ENCODE measurements around the gene TIAL1.
"Not testable (repeated sequence)": the region's sequence is repeated elsewhere in the genome, so short reads cannot be mapped to it uniquely, and the experiment has no call there.

The TIAL1 gene, protein sequence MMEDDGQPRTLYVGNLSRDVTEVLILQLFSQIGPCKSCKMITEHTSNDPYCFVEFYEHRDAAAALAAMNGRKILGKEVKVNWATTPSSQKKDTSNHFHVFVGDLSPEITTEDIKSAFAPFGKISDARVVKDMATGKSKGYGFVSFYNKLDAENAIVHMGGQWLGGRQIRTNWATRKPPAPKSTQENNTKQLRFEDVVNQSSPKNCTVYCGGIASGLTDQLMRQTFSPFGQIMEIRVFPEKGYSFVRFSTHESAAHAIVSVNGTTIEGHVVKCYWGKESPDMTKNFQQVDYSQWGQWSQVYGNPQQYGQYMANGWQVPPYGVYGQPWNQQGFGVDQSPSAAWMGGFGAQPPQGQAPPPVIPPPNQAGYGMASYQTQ

DNA sequence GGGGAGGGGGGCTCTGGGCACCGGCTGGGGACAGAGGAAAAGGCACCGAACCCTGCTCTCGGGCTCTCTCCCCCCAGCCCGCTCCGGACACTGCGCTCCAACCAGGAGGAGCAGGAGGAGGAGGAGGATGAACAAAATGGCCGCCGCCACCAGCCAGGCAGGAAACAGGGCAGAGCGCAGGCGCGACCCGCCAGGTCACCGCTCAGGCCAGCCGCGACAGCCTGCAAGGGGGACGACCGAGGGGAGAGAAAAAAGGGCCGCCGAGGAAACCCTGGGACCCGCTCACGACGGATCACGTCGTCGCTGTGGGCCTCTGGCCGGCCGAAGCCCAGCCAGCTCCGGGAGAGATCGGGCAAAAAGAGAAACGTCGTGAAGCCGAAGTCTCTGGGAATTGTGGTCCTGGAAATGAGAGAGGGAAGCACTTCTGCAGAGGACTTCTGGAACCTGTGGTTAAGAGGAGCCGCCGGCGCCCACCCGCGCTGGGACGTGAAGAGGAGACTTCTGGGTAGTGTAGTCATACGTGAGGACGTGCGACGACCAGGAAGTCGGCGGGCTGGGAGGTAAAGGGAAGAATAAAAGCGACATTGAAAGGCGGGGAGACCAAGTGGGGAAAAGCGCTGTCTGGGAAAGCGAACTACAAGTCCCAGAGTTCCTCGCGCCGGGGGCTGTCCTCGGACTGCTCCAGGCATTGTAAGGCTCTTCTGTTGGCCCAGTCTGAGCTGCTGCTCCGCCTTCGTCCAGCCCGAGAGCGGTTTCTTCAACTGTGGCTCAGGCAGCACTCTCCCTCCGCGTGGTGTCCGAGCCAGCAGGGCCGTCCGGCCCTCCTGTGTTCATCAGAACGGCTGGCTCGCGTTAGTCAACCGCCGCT lies at the start of gene TIAL1:
TSS of gene TIAL1 (minus strand) at position 428 of the 868 bp plus-strand sequence. CDS start 499 bp downstream, outside the sequence.
- peak; percentile 100 for FAIRE-seq

DNA sequence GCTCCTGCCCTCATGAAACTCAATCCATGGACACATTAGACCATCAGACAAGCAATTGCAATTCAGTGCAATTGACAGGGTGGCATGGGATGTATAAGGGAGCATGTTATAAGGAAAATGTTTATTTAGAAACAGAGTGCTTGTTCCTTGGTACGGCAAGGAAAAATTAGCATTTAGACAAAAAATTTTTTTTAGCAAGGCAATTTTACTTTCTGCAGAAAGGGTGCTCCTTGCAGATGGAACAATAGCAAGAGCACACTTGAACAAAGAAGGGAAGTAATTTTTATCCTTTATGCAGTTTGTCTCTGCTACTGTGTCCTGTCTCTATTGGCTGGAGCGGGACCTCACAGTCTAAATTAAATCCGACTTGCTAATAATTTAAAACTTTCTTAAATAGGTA lies 48.2 kb upstream of the TIAL1 start:
- FAIRE-seq (no peak), DNase-seq (ENCODE audit: extremely low spot score, insufficient read length, low read depth) (no peak)

More for the DNA sequence above, at the start of gene TIAL1:
- DNase-seq (ENCODE audit: extremely low spot score, insufficient read length, low read depth) = peak; percentile 78

DNA sequence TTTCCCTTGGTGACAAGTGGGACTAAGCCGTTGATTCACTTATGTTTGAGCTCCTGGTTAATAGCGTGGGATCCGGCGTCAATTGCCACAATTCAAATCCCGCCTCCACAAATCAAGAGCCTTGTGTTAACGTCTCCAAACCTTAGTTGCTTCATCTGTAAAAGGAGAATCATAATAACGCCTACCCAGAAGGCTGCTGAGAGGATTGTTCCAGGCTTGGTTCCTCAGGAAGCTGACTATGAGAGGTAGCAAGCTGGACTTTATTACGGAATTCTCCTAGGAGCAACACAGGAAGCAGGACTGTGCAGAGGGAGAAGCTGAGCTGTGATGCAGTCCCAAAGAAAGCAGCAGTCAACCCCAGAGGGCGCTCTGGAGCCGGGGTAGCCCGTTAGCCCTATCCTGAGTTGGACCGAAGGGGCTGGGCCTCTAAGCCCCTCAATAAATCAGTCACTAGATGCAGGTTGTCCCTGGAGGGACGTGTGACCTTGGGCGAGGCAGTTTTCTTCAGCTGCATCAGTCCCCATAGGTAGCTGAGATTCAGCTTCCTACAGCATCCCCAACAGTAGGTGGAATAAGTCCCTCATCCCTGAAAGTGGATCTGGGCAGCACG lies 47.5 kb upstream of the TIAL1 start:
- no peak for DNase-seq (ENCODE audit: extremely low spot score, insufficient read length, low read depth)
- no peak for FAIRE-seq

DNA sequence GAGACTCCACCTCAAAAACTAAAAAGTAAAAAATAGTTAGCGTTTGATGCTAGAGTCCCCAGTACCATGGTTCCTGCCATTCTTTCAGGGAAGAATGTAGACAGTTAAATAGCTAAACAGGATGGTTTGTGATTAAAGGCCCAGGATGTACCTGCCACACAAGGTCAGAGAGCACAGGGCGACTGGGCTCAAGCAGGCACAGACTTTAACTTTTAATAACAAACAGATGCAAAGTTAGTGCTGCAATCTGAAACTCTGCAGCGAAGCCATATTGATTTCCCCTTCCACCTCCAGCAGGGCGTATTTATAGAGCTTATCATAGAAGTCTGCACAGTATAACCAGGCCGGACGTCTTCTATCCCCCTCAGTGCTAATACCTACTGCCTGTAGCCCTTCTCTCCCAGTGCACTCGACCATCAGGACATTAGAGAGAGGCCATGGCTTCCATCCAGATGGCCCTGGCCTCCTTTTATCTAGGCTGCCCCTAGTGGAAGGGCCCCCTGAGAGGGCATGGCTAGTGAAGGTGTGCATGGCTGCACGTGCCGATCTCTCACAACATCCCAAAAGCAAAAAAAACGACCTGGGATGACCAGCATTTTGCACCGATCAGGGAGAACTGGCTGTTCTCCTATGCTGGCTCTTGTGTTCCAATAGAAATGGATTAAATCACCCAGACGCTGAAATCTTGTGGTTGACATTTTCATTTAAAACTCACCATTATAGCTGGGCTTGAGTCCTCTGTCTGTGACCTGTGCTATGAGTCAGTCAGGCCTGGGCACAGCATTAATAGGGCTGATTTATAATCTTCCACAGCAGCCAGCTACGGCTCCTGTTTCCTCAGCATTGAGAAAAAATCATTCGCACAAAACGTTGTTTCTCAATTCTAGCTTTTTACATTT lies 46.8 kb upstream of the TIAL1 start:
- DNase-seq (ENCODE audit: extremely low spot score, insufficient read length, low read depth) (no peak), FAIRE-seq (no peak)

DNA sequence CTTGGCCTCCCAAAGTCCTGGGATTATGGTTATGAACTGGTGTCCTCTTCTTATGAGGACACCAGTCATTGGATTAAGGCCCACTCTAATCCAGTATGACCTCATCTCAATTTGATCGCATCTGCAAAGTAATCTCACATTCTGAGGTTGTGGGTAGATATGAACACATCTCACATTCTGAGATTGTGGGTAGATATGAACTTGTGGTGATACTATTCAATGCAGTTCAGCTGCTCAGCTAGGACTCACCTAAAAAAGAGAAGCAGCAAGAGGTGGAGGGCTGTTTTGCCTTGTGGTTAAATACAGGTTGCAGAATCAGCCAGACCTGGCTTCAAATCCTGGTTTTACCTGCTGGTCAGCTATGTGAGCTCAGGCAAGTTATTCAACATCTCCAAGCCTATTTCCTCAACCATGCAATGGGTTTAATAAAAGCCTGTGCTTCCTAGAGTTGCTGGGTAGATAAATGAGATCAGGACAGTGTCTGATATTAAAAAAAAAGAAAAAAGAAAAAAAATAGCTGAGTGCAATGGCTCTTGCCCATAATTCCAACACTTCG lies 45.9 kb upstream of the TIAL1 start:
- FAIRE-seq = no peak
- DNase-seq (ENCODE audit: extremely low spot score, insufficient read length, low read depth) = no peak

DNA sequence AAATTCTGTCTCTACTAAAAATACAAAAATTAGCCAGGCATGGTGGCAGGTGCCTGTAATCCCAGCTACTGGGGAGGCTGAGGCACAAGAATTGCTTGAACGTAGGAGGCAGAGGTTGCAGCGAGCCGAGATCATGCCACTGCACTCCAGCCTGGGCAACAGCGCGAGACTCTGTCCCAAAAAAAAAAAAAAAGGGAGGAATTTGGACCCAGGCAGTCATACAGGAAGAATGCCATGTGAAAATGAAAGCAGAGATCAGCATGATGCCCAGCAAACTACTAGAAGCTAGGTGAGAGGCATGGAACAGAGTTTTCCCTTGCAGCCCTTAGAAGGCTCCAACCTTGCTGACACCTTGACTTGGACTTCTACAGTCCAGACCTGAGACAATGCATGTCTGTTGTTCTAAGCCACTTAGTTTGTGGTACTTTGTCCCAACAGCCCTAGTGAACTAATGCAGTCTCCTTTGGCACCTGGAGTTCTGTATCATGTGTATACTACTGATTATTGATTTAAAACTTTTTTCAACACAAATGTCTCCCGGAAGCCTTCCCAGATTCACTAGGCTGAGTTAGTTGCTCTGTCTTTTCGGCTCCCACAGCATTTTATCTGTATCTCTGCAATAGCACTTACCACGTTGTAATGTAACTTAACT lies 44.2 kb upstream of the TIAL1 start:
- FAIRE-seq (no peak), DNase-seq (ENCODE audit: extremely low spot score, insufficient read length, low read depth) (no peak)

DNA sequence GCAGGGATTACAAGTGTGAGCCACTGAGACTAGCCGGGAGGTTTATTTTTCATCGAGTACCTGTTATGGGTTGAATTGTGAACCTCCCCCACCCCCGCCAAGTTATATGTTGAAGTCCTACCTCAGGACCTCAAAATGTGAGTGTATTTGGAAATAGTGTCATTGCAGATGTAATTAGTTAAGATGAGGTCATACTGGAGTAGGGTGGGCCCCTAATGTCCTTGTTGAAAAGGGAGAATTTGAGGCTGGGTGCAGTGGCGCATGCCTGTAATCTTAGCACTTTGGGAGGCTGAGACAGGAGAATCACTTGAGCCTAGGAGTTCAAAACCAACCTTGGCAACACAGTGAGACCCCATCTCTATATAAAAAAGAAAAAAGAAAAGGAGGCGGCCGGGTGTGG lies 43.6 kb upstream of the TIAL1 start:
- DNase-seq (ENCODE audit: extremely low spot score, insufficient read length, low read depth) (no peak), FAIRE-seq (no peak)

DNA sequence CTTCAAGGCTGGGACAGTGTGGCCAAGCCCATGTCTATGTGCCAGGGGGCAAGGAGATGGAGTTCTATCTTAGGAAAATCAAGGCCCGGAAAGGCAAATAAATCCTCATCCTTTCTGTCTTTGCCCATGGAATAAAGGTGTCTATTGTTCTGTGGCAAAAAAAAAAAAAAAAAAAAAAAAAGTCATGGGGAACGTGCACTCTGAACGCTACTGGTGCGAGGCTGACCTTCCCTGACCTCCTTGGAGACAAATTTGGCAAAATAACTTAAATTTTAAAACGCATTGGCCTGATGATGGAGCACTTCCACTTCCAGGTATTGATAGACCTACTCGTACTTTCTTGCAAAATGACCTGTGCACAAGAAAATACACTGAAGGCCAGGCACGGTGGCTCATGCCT lies 42.2 kb upstream of the TIAL1 start:
- DNase-seq (ENCODE audit: extremely low spot score, insufficient read length, low read depth) (no peak), FAIRE-seq (no peak)

DNA sequence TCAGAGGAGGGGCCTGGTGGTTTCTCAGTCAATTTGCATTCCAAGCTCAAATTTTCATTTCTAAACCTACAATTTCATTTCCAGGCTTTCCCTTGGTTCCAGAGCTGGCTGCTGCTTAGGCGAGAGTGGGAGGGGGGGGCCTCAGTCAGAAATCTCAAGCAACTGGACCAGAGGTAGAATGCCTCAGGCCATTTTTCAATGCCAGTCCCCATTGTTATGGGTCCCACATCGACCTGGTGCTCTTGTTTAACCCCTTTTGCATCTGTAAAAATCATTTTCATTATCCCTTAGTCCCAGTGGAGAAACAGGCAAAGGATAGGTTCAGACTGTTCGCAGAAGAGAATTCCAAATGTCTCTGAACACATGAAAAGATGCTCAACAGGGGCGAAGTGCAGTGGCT lies 40.9 kb upstream of the TIAL1 start:
- DNase-seq (ENCODE audit: extremely low spot score, insufficient read length, low read depth) (no peak), FAIRE-seq (no peak)

DNA sequence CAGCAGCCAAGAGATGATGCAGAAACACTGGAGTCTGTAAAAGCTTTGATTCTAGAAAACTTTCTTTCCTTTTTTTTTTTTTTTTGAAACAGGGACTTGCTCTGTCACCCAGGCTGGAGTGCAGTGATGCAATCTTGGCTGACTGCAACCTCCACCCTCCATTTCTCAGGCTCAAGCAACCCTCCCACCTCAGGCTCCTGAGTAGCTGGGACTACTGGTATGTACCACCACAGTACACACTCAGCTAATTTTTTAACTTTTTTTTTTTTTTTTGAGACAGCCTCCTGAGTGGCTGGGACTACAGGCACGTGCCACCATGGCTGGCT lies 37.4 kb upstream of the TIAL1 start:
- FAIRE-seq = no peak
- no peak for DNase-seq (ENCODE audit: extremely low spot score, insufficient read length, low read depth)

DNA sequence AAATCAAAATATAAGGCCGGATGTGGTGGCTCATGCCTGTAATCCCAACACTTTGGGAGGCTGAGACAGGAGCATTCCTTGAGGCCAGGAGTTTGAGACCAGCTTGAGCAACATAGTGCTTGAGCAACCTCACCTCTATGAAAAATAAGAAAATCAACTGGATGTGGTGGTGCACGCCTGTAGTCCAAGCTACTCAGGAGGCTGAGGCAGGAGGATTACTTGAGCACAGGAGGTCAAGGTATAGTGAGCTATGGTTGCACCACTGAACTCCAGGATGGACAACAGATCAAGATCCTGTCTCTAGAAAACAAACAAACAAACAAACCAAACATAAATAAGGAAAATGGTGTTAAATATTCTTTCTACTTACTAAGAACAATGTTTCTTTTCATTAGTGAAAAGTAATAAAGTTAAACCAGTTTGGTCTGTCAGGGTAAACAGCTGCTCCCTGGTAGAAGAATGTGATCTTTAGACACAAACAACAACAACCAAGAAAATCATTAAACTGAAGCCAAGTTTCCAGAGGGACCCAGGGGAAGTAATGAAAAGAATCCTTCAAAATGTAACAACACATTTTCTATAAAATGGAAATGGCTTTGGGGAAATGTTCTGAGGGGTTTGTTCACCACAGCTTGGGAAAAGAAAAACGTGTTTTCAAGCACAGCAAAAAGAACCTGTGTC lies 36.9 kb upstream of the TIAL1 start:
- FAIRE-seq (no peak), DNase-seq (ENCODE audit: extremely low spot score, insufficient read length, low read depth) (no peak)

DNA sequence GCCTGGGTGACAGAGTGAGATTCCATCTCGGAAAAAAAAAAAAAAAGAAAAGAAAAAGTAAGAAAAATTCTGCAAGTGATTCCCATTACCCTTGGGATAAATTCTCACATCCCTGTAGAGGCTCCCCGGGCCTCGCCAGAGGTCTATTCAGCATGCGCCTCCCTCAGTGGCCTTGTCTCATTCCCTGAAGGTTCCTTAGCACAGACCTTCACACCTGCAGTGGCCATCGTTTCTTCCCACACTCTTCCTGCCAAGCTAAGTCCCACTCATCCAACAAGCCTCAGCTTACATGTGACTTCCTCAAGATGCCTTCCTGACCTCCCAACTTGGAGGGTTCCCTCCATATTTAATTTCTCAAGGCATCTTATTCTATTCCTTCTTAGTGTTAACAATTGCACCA lies 33.5 kb upstream of the TIAL1 start:
- FAIRE-seq (no peak), DNase-seq (ENCODE audit: extremely low spot score, insufficient read length, low read depth) (no peak)

DNA sequence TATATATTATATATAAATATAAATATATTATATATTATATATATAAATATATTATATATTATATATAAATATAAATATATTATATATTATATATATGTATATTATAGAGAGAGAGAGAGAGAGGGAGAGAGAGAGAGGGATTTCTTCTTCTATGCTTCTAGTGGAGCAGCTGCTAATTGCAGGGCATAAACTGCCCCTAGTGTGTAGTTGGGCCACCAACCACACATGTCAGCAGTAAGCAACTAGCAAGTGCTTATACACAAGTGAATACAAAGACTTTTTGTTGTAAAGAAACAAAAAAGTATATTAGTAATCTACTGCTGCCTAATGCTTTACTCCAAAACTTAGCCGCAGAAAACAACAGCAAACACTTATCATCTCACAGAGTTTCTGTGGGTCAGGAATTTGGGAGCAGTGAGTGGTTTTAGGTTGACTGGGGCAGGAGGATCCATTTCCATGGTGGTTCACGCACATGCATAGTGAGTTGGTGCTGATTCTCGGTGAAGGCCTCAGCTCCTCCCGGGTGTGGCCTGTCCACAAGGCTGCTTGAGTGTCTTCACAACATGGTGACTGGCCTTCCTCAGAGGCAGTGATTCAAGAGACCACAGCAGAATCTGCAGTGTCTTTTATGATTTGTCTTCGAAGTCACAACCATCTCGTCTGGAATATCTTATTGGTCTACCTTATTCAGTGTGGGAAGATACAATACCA lies 29.0 kb upstream of the TIAL1 start:
- DNase-seq (ENCODE audit: extremely low spot score, insufficient read length, low read depth) (no peak), FAIRE-seq (no peak)

DNA sequence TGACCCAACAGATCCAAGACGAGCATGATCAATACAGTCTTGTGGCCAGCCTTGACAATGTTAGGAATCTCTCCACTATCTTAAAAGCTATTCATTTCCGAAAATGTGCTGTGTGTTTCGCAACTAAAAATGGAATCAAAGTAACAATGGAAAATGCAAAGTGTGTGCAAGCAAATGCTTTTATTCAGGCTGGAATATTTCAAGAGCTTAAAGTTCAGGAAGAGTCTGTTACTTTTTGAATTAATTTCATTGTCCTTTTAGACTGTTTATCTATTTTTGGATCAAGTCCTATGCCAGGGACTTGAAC lies 24.3 kb upstream of the TIAL1 start:
- FAIRE-seq (no peak), DNase-seq (ENCODE audit: extremely low spot score, insufficient read length, low read depth) (no peak)

DNA sequence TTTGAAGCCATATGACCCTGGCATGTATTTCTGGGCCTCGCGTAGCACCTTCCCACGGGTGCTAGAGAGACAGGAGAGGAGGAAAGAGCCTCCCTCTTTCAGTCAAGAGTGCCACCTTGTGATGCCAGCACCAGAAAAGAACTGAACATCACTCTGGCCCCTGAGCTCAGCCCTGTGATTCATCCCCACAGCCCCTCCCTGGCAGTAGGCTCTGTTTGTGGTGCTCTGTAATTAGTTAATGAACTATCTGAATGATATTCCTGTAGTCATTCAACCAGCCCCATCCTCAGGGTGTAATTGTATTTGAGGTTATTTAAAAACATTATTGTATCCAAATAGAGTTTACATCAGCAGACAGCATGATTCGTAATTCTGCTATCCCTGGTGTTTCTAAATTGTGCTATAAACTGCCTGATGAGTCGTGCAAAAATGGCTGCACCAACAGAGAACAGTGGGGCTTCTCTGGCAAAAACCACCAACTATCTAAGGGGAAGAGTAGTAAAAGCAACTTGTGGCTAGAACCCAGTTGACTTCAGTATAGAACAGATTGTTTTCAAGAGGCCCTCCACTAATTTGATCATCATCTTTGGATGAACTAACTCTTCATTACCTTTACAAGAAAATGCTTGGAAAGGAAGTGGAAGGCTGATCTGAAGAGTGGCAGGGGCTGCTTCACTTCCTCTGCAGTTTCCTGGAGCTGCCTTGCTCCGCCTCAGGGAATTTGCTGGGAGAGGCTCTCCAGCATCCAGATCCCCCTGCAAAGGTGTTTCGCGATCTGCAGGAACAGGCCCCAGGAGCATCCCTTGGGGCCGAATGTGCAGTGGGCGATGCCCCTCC lies 23.7 kb upstream of the TIAL1 start:
- FAIRE-seq (no peak), DNase-seq (ENCODE audit: extremely low spot score, insufficient read length, low read depth) (no peak)

DNA sequence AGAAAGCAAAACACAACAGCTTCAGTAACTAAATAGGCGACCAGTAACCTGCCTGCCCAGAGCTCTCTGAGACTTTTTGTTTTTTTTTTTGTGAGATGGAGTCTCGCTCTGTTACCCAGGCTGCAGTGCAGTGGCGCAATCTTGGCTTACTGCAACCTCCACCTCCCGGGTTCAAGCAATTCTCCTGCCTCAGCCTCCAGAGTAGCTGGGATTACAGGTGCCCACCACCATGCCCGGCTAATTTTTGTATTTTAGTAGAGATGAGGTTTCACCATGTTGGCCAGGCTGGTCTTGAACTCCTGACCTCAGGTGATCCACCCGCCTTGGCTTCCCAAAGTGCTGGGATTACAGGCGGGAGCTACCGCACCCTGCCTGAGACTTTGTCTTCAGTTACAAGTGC lies 23.0 kb upstream of the TIAL1 start:
- not testable (repeated sequence) for DNase-seq (ENCODE audit: extremely low spot score, insufficient read length, low read depth); FAIRE-seq

DNA sequence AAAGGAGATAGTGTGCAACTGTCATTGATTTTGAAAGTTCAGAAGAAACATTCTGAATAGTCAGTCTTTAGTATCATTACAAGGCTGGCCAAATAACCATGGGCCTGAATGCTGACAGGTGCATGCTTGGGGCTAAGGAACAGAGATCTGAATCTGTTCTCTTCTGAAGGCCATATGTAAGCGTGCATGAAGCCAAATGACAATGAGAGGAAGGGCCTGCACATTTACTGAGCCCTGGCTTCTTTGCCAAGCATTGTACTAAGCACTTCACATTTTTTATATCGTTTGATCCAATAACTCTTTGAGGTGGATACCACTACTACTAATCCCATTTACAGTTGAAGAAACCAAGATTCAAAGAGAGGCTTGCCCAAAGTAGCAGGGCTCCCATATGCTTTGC lies 22.5 kb upstream of the TIAL1 start:
- DNase-seq (ENCODE audit: extremely low spot score, insufficient read length, low read depth) (no peak), FAIRE-seq (no peak)

All from GM18507 (cell line).